ENCODE measurements around the gene MMGT1.

MMGT1 gene

GRCh38 chrX:135973548-135974278, at the start of gene MMGT1:
TSS of gene MMGT1 (minus strand) at chrX:135973988. CDS start at chrX:135973675, 313 bp downstream.
- Histone ChIP-seq H3K9me3 (ENCODE audit: control insufficient read depth, low read length) (no peaks in the 10 kb centered on the region), H3K9ac (ENCODE audit: low read length) (peak within 1 kb of the TSS; percentile 83), H3K4me3 (ENCODE audit: low read length) (peak within 1 kb of the TSS; percentile 69), H3K36me3 (ENCODE audit: control insufficient read depth, insufficient read depth, low read length) (no peaks in the 10 kb centered on the region), H3K4me1 (ENCODE audit: control insufficient read depth, insufficient read depth, low read length) (peaks cover 9% of the 10 kb centered on the region), H3K27me3 (ENCODE audit: control insufficient read depth, insufficient read depth, low read length) (no peaks in the 10 kb centered on the region)

- Histone ChIP-seq H3K9ac (ENCODE audit: low read length) (no peak overlapping the region), H3K9me3 (ENCODE audit: control insufficient read depth, low read length) (no peaks in the 10 kb centered on the region), H3K4me3 (ENCODE audit: low read length) (no peak overlapping the region), H3K27me3 (ENCODE audit: control insufficient read depth, insufficient read depth, low read length) (no peaks in the 10 kb centered on the region), H3K36me3 (ENCODE audit: control insufficient read depth, insufficient read depth, low read length) (no peaks in the 10 kb centered on the region), H3K4me1 (ENCODE audit: control insufficient read depth, insufficient read depth, low read length) (no peaks in the 10 kb centered on the region)
These were observed 48.1 kb upstream of the MMGT1 start for GRCh38 chrX:136021903-136022302.

GRCh38 chrX:136021160-136021559, 47.4 kb upstream of the MMGT1 start:
- H3K9me3 ChIP-seq (ENCODE audit: control insufficient read depth, low read length): no peaks in the 10 kb centered on the region
- no peaks in the 10 kb centered on the region for H3K27me3 ChIP-seq (ENCODE audit: control insufficient read depth, insufficient read depth, low read length)
- no peak overlapping the region for H3K4me3 ChIP-seq (ENCODE audit: low read length)
- no peak overlapping the region for H3K9ac ChIP-seq (ENCODE audit: low read length)
- no peaks in the 10 kb centered on the region for H3K36me3 ChIP-seq (ENCODE audit: control insufficient read depth, insufficient read depth, low read length)
- H3K4me1 ChIP-seq (ENCODE audit: control insufficient read depth, insufficient read depth, low read length): no peaks in the 10 kb centered on the region

- no peaks in the 10 kb centered on the region for H3K27me3 ChIP-seq (ENCODE audit: control insufficient read depth, insufficient read depth, low read length)
- H3K4me3 ChIP-seq (ENCODE audit: low read length): no peak overlapping the region
- no peaks in the 10 kb centered on the region for H3K36me3 ChIP-seq (ENCODE audit: control insufficient read depth, insufficient read depth, low read length)
- no peaks in the 10 kb centered on the region for H3K4me1 ChIP-seq (ENCODE audit: control insufficient read depth, insufficient read depth, low read length)
- H3K9ac ChIP-seq (ENCODE audit: low read length): no peak overlapping the region
- no peaks in the 10 kb centered on the region for H3K9me3 ChIP-seq (ENCODE audit: control insufficient read depth, low read length)
These were observed 45.4 kb upstream of the MMGT1 start for GRCh38 chrX:136019226-136019625.

GRCh38 chrX:136016881-136017280, 43.1 kb upstream of the MMGT1 start:
- no peaks in the 10 kb centered on the region for H3K36me3 ChIP-seq (ENCODE audit: control insufficient read depth, insufficient read depth, low read length)
- H3K4me1 ChIP-seq (ENCODE audit: control insufficient read depth, insufficient read depth, low read length): no peaks in the 10 kb centered on the region
- H3K4me3 ChIP-seq (ENCODE audit: low read length): no peak overlapping the region
- H3K27me3 ChIP-seq (ENCODE audit: control insufficient read depth, insufficient read depth, low read length): no peaks in the 10 kb centered on the region
- H3K9me3 ChIP-seq (ENCODE audit: control insufficient read depth, low read length): no peaks in the 10 kb centered on the region
- no peak overlapping the region for H3K9ac ChIP-seq (ENCODE audit: low read length)

- no peaks in the 10 kb centered on the region for H3K9me3 ChIP-seq (ENCODE audit: control insufficient read depth, low read length)
- no peaks in the 10 kb centered on the region for H3K27me3 ChIP-seq (ENCODE audit: control insufficient read depth, insufficient read depth, low read length)
- no peaks in the 10 kb centered on the region for H3K36me3 ChIP-seq (ENCODE audit: control insufficient read depth, insufficient read depth, low read length)
- no peak overlapping the region for H3K9ac ChIP-seq (ENCODE audit: low read length)
- H3K4me1 ChIP-seq (ENCODE audit: control insufficient read depth, insufficient read depth, low read length): no peaks in the 10 kb centered on the region
- no peak overlapping the region for H3K4me3 ChIP-seq (ENCODE audit: low read length)
These were observed 41.2 kb upstream of the MMGT1 start for GRCh38 chrX:136015016-136015415.

- H3K9me3 ChIP-seq (ENCODE audit: control insufficient read depth, low read length): no peaks in the 10 kb centered on the region
- peaks cover 6% of the 10 kb centered on the region for H3K4me1 ChIP-seq (ENCODE audit: control insufficient read depth, insufficient read depth, low read length)
- no peaks in the 10 kb centered on the region for H3K27me3 ChIP-seq (ENCODE audit: control insufficient read depth, insufficient read depth, low read length)
- H3K9ac ChIP-seq (ENCODE audit: low read length): no peak overlapping the region
- H3K4me3 ChIP-seq (ENCODE audit: low read length): no peak overlapping the region
- no peaks in the 10 kb centered on the region for H3K36me3 ChIP-seq (ENCODE audit: control insufficient read depth, insufficient read depth, low read length)
These were observed 14.5 kb upstream of the MMGT1 start for GRCh38 chrX:135988245-135988644.

GRCh38 chrX:135985973-135986310, 12.2 kb upstream of the MMGT1 start:
- Histone ChIP-seq H3K36me3 (ENCODE audit: control insufficient read depth, insufficient read depth, low read length) (no peaks in the 10 kb centered on the region), H3K4me3 (ENCODE audit: low read length) (no peak overlapping the region), H3K4me1 (ENCODE audit: control insufficient read depth, insufficient read depth, low read length) (peaks cover 6% of the 10 kb centered on the region), H3K9me3 (ENCODE audit: control insufficient read depth, low read length) (no peaks in the 10 kb centered on the region), H3K9ac (ENCODE audit: low read length) (peak overlapping the region; percentile 70), H3K27me3 (ENCODE audit: control insufficient read depth, insufficient read depth, low read length) (no peaks in the 10 kb centered on the region)

GRCh38 chrX:135985157-135985972, 11.6 kb upstream of the MMGT1 start, which contains the start of gene SLC9A6:
TSS of gene SLC9A6 (plus strand) at chrX:135985435. CDS start at chrX:135985659, 224 bp downstream.
- Histone ChIP-seq H3K4me1 (ENCODE audit: control insufficient read depth, insufficient read depth, low read length) (peaks cover 6% of the 10 kb centered on the region), H3K4me3 (ENCODE audit: low read length) (peak within 1 kb of the TSS; percentile 60), H3K36me3 (ENCODE audit: control insufficient read depth, insufficient read depth, low read length) (no peaks in the 10 kb centered on the region), H3K9ac (ENCODE audit: low read length) (peak within 1 kb of the TSS; percentile 70), H3K27me3 (ENCODE audit: control insufficient read depth, insufficient read depth, low read length) (no peaks in the 10 kb centered on the region), H3K9me3 (ENCODE audit: control insufficient read depth, low read length) (no peaks in the 10 kb centered on the region)

GRCh38 chrX:135984791-135985156, 11.0 kb upstream of the MMGT1 start:
- peak overlapping the region; percentile 60 for H3K4me3 ChIP-seq (ENCODE audit: low read length)
- H3K27me3 ChIP-seq (ENCODE audit: control insufficient read depth, insufficient read depth, low read length): no peaks in the 10 kb centered on the region

GRCh38 chrX:135984256-135984655, 10.5 kb upstream of the MMGT1 start:
- H3K27me3 ChIP-seq (ENCODE audit: control insufficient read depth, insufficient read depth, low read length): no peaks in the 10 kb centered on the region
- peak overlapping the region; percentile 70 for H3K9ac ChIP-seq (ENCODE audit: low read length)
- peak overlapping the region; percentile 60 for H3K4me3 ChIP-seq (ENCODE audit: low read length)
- H3K4me1 ChIP-seq (ENCODE audit: control insufficient read depth, insufficient read depth, low read length): peaks cover 6% of the 10 kb centered on the region
- no peaks in the 10 kb centered on the region for H3K36me3 ChIP-seq (ENCODE audit: control insufficient read depth, insufficient read depth, low read length)
- no peaks in the 10 kb centered on the region for H3K9me3 ChIP-seq (ENCODE audit: control insufficient read depth, low read length)

More at GRCh38 chrX:135984791-135985156, 11.0 kb upstream of the MMGT1 start:
- H3K36me3 ChIP-seq (ENCODE audit: control insufficient read depth, insufficient read depth, low read length): no peaks in the 10 kb centered on the region
- peak overlapping the region; percentile 70 for H3K9ac ChIP-seq (ENCODE audit: low read length)
- peaks cover 6% of the 10 kb centered on the region for H3K4me1 ChIP-seq (ENCODE audit: control insufficient read depth, insufficient read depth, low read length)
- no peaks in the 10 kb centered on the region for H3K9me3 ChIP-seq (ENCODE audit: control insufficient read depth, low read length)

- H3K4me1 ChIP-seq (ENCODE audit: control insufficient read depth, insufficient read depth, low read length): peaks cover 6% of the 10 kb centered on the region
- no peak overlapping the region for H3K4me3 ChIP-seq (ENCODE audit: low read length)
- no peaks in the 10 kb centered on the region for H3K27me3 ChIP-seq (ENCODE audit: control insufficient read depth, insufficient read depth, low read length)
- H3K9me3 ChIP-seq (ENCODE audit: control insufficient read depth, low read length): no peaks in the 10 kb centered on the region
- no peak overlapping the region for H3K9ac ChIP-seq (ENCODE audit: low read length)
- H3K36me3 ChIP-seq (ENCODE audit: control insufficient read depth, insufficient read depth, low read length): no peaks in the 10 kb centered on the region
These were observed 9.1 kb upstream of the MMGT1 start for GRCh38 chrX:135982860-135983259.
